ENCODE results near the gene TPRN. TPM values are rescaled to one million over a fixed set of nuclear protein-coding genes. Genes with fewer than 3 reads are reported as not detected.
A peak's percentile ranks its signal among the peaks of the same experiment; 100 is the strongest.

TPRN gene
- total RNA-seq, 1 experiment from 2014 or later, result 23.0 TPM

DNA sequence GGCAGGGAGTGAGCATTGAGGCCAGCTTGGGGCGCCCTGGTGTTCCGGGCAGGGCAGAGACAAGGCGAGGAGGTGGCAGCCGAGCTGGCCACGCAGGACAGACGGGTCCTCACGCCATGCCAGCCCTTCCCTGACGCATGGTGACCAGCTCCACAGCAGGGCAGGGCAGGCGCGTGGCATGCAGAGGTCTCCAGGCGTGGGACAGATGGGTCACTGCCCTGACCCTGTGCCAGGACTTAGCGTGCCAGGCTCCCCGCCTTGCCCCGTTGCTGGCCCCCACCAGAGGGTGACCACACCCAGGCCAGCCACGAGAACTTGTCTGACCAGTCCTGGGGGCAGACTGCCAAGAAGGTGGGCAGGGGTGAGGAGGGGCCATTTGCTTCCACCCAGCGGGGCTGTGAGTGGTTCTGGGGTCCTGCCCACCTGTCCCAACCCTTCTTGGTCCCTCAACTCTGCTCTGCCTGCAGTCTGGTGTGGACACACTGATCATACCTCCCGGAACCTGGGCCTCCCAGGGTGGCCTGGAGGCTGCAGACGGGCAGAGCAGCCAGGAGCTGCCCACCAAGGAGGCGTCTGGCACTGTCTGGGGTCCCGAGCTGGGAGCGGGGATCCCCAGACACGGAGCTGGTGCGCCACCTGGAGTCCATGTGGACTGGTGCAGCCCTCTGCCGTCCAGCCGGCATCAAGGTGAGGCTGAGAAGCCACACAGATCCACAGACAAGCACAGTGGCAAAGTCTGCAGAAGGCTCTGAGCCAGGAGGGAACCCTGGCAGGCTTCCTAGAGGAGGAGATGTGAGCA is 26.7 kb upstream of the TPRN start, which contains the start of gene RNF224:
RNF224 (plus strand) TSS at position 449 of the 799 bp plus-strand sequence. CDS start 834 bp downstream, outside the sequence.
- Histone ChIP-seq H3K9me3 (ENCODE audit: low read depth, low read length, poor library complexity, severe bottlenecking) (no peaks in the 10 kb centered on the region), H3K4me3 (ENCODE audit: low read depth, low read length, poor library complexity, severe bottlenecking) (no peak within 1 kb of the TSS), H3K27ac (ENCODE audit: low read depth, low read length, poor library complexity, severe bottlenecking) (no peak within 1 kb of the TSS), H3K4me1 (ENCODE audit: insufficient read depth, low read length, poor library complexity, severe bottlenecking) (peaks cover 9% of the 10 kb centered on the region), H3K36me3 (ENCODE audit: insufficient read depth, low read length, poor library complexity, severe bottlenecking) (no peaks in the 10 kb centered on the region), H3K27me3 (replicated peaks; ENCODE audit: insufficient read depth, low read depth, low read length, poor library complexity) (no peaks in the 10 kb centered on the region)
- CTCF ChIA-PET, result interaction anchor here (0.6 to 1.8 kb wide), 5 partner anchors 9 to 181 kb away, joined by 3 to 10 read pairs (median 6); partner anchors contain the start of gene NPDC1
- POLR2A ChIA-PET (ENCODE audit: low non-redundant PET), result interaction anchor here (1.4 kb wide), 1 partner anchor 13 kb away, joined by 3 read pairs; no protein-coding TSS in a partner anchor
- TF ChIP-seq, protein P1, sequence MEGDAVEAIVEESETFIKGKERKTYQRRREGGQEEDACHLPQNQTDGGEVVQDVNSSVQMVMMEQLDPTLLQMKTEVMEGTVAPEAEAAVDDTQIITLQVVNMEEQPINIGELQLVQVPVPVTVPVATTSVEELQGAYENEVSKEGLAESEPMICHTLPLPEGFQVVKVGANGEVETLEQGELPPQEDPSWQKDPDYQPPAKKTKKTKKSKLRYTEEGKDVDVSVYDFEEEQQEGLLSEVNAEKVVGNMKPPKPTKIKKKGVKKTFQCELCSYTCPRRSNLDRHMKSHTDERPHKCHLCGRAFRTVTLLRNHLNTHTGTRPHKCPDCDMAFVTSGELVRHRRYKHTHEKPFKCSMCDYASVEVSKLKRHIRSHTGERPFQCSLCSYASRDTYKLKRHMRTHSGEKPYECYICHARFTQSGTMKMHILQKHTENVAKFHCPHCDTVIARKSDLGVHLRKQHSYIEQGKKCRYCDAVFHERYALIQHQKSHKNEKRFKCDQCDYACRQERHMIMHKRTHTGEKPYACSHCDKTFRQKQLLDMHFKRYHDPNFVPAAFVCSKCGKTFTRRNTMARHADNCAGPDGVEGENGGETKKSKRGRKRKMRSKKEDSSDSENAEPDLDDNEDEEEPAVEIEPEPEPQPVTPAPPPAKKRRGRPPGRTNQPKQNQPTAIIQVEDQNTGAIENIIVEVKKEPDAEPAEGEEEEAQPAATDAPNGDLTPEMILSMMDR (conservative IDR thresholded peaks at IDR 0.05; ENCODE audit: low read depth, low read length), result peak; percentile 97
- TF ChIP-seq EZH2 (IDR thresholded peaks at IDR 0.05; ENCODE audit: borderline replicate concordance, low read depth, low read length, poor library complexity, severe bottlenecking), result no peak
- BruUV-seq (replicated peaks), result no TSS peak
- intact Hi-C loops (cut with micrococcal nuclease; ENCODE audit: unreplicated experiment), result loop anchor here (1.0 kb wide), 1 partner anchor 109 kb away; no protein-coding TSS in a partner anchor
- DNase-seq (ENCODE audit: low spot score), result peak; percentile 87

- H3K4me3 ChIP-seq (ENCODE audit: low read depth, low read length, poor library complexity, severe bottlenecking), result no peak overlapping the region
- H3K27ac ChIP-seq (ENCODE audit: low read depth, low read length, poor library complexity, severe bottlenecking), result no peak overlapping the region
- intact Hi-C loops (cut with micrococcal nuclease; ENCODE audit: unreplicated experiment), result loop anchor here (1.0 kb wide), 1 partner anchor 108 kb away; no protein-coding TSS in a partner anchor
- no peaks in the 10 kb centered on the region for H3K9me3 ChIP-seq (ENCODE audit: low read depth, low read length, poor library complexity, severe bottlenecking)
- no peaks in the 10 kb centered on the region for H3K27me3 ChIP-seq (replicated peaks; ENCODE audit: insufficient read depth, low read depth, low read length, poor library complexity)
- peaks cover 9% of the 10 kb centered on the region for H3K4me1 ChIP-seq (ENCODE audit: insufficient read depth, low read length, poor library complexity, severe bottlenecking)
- TF ChIP-seq, protein P1 (conservative IDR thresholded peaks at IDR 0.05; ENCODE audit: low read depth, low read length), result no peak
- no peak for TF ChIP-seq EZH2 (IDR thresholded peaks at IDR 0.05; ENCODE audit: borderline replicate concordance, low read depth, low read length, poor library complexity, severe bottlenecking)
- BruUV-seq (replicated peaks), result no TSS peak
- POLR2A ChIA-PET (ENCODE audit: low non-redundant PET), result interaction anchor here (1.4 kb wide), 1 partner anchor 14 kb away, joined by 3 read pairs; no protein-coding TSS in a partner anchor
- CTCF ChIA-PET, result interaction anchor here (1.8 kb wide), 1 partner anchor 10 kb away, joined by 10 read pairs; no protein-coding TSS in a partner anchor
- no peaks in the 10 kb centered on the region for H3K36me3 ChIP-seq (ENCODE audit: insufficient read depth, low read length, poor library complexity, severe bottlenecking)
- no peak for DNase-seq (ENCODE audit: low spot score)
These were observed 26.0 kb upstream of the TPRN start for GRCh38 chr9:137226338-137227053.

GRCh38 chr9:137225699-137226331 is 25.3 kb upstream of the TPRN start:
- no TSS peak for BruUV-seq (replicated peaks)
- H3K36me3 ChIP-seq (ENCODE audit: insufficient read depth, low read length, poor library complexity, severe bottlenecking), result no peaks in the 10 kb centered on the region
- H3K27ac ChIP-seq (ENCODE audit: low read depth, low read length, poor library complexity, severe bottlenecking), result no peak overlapping the region
- DNase-seq (ENCODE audit: low spot score), result no peak
- H3K4me3 ChIP-seq (ENCODE audit: low read depth, low read length, poor library complexity, severe bottlenecking), result no peak overlapping the region
- ChIA-PET CTCF (interaction anchor here (0.5 kb wide), 1 partner anchor 106 kb away, joined by 3 read pairs; no protein-coding TSS in a partner anchor), POLR2A (ENCODE audit: low non-redundant PET) (no interaction called here)
- intact Hi-C loops (cut with micrococcal nuclease; ENCODE audit: unreplicated experiment), result no loop called here
- no peaks in the 10 kb centered on the region for H3K9me3 ChIP-seq (ENCODE audit: low read depth, low read length, poor library complexity, severe bottlenecking)
- H3K27me3 ChIP-seq (replicated peaks; ENCODE audit: insufficient read depth, low read depth, low read length, poor library complexity), result no peaks in the 10 kb centered on the region
- peaks cover 9% of the 10 kb centered on the region for H3K4me1 ChIP-seq (ENCODE audit: insufficient read depth, low read length, poor library complexity, severe bottlenecking)
- TF ChIP-seq, protein P1 (conservative IDR thresholded peaks at IDR 0.05; ENCODE audit: low read depth, low read length), result no peak
- no peak for TF ChIP-seq EZH2 (IDR thresholded peaks at IDR 0.05; ENCODE audit: borderline replicate concordance, low read depth, low read length, poor library complexity, severe bottlenecking)
